OCI-LY3 (cell line): ENCODE results near the gene STPG3.

Experiments used
- EZH2phosphoT487 ChIP-seq: fragments of 200-600 bp; shearing (Covaris generic); IDR thresholded peaks from 2 replicates; pipeline ENCODE4 v1.6.1; 2018; ENCODE audit warnings: antibody characterized with exemption, mixed run types, low read depth
- TF ChIP-seq, protein P1 (sequence below): fragments of 200-600, 300-600 bp; sonication (generic); IDR thresholded peaks from 2 replicates; pipeline ENCODE4 v1.5.1; 2014; ENCODE audit warnings: antibody characterized with exemption, low read length, low read depth

- TF ChIP-seq, protein P1, sequence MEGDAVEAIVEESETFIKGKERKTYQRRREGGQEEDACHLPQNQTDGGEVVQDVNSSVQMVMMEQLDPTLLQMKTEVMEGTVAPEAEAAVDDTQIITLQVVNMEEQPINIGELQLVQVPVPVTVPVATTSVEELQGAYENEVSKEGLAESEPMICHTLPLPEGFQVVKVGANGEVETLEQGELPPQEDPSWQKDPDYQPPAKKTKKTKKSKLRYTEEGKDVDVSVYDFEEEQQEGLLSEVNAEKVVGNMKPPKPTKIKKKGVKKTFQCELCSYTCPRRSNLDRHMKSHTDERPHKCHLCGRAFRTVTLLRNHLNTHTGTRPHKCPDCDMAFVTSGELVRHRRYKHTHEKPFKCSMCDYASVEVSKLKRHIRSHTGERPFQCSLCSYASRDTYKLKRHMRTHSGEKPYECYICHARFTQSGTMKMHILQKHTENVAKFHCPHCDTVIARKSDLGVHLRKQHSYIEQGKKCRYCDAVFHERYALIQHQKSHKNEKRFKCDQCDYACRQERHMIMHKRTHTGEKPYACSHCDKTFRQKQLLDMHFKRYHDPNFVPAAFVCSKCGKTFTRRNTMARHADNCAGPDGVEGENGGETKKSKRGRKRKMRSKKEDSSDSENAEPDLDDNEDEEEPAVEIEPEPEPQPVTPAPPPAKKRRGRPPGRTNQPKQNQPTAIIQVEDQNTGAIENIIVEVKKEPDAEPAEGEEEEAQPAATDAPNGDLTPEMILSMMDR = no peak
- no peak for TF ChIP-seq EZH2phosphoT487
Observed at GRCh38 chr9:137252555-137253506, 1.7 kb downstream of the STPG3 start.
